NCI-H1105 (cell line): ENCODE results near the gene MICU1.

ENCODE experiments used
- DNase-seq: peaks from one replicate; lab custom pipeline; 2025; lab: John Stamatoyannopoulos, UW

MICU1 gene

DNA sequence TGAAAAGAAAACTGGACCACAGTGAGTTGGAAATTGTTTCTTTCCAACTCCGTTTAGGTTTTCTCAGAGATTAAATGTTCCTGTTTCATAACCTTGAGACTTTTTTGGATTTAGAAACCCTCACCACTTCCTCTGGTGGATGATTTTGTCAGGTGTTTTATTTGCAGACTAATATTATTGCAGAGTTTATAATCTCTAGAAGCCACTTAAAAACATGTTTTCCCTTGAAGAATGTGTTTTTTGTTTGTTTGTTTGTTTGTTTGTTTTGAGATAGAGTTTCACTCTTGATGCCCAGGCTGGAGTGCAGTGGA is 520 bp upstream of the MICU1 start:
- no peak for DNase-seq

DNA sequence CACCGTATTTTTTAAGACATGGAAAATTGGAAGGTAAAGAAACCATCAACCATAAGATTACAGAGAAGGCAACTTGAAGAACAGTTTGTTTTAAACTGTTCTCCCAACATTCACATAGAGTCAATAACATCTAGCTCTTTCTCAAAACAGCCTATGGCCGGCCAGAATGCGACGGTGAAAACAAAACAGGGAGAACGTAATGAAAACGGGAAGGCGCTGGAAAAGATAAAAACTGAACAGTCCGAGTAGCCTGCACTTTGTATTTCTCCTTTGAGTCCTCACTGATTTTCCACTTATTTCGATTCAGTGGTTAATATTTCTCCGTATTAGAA is 637 bp downstream of the MICU1 start:
- no peak for DNase-seq

DNA sequence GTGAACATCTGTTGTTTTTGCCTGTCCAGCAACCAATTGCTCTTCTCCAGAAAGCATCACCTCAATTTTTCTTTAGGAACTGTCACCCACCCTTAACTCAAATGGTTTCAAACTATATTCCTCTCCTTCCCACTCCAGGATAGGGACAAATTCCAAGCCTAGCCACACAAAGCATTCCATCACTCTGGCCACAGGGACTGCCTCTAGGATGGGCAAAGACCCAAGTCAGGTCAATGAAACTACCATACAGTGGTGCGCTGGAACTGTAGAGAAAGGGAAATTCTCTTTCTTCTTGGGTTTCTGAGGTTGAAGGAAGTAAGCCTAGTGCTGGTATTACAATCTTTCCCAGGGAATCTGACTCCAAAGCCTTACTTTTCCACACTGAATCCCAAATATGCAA is 3.6 kb downstream of the MICU1 start:
- DNase-seq: no peak

DNA sequence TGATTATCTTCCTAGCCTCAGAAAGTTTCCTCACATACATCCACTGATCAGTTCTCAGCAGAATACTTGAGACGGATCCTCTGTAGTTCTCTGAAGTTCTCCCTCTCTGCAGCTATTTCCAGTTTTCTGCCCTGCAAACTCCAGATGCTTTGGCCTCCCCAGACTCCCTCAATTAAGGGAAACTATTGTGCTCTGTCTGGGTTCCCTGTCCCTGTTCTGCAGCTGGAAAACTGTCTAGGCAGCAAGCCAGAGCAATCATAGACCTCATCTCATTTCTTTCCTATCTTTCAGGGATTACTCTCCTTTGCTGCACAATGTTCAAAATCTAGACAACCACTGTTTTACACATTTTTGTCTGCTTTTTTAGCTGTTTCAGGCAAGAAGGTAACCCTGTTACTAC is 9.2 kb downstream of the MICU1 start:
- no peak for DNase-seq

DNA sequence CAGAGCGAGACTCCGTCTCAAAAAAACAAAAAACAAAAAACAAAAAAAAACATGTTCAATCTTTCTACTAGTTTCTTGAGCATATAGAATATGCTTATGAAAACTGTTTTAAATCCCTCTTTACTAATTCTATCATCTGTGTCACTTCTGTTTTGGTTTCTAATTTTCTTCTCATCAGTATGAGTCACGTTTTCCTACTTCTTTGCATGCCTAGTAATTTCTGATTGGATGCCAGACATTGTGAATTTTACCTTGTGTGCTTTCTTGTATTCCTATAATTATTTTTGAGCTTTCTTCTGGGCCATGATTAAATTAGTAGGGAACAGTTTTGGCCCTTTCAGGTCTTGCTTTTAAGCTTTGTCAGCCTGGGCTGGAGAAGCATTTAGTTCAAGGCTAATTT is 9.9 kb downstream of the MICU1 start:
- no peak for DNase-seq

DNA sequence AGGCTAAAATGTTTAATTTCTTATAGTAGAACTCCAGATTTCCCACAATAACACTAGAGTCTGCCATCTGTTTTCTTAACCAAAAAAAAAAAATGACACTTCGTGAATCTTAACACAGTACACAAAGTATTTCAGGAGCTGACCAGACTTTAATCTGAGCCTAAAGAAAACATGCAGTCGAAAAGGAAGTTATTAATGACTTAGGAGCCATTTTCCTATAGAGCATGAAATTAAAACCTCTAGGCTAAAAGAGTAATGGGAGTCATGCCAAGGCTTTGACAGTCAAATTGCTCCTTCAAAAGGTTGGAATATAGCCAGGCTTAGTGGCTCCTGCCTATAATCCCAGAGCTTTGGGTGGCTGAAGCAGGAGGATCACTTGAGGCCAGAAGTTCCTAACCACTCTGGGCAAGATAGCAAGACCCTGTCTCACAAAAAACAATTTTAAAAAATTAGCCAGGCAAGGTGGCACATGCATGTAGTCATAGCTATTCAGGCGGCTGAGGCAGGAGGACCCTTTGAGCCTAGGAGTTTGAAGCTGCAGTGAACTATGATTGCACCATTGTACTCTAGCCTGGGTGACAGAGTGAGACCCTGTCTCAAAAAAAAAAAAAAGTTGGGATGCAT is 13.6 kb downstream of the MICU1 start:
- DNase-seq: peak; percentile 82

DNA sequence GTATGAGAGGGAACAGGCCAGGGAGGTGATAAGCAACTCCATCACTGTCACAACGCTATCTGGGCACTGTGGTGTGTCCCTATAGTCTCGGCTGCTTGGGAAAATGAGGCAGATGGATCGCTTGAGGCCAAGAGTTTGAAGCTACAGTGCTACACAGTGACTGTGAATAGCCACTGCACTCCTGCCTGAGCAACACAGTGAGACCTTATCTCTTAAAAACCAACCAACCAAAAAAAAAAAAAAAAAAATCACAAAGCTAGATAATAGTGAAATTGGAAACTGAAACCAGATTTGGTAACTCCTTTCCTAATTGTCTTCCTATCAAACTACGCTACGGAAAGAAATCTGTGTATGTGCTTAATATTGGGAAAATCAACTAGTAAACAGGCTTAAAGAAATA is 14.1 kb downstream of the MICU1 start:
- peak; percentile 2 for DNase-seq

DNA sequence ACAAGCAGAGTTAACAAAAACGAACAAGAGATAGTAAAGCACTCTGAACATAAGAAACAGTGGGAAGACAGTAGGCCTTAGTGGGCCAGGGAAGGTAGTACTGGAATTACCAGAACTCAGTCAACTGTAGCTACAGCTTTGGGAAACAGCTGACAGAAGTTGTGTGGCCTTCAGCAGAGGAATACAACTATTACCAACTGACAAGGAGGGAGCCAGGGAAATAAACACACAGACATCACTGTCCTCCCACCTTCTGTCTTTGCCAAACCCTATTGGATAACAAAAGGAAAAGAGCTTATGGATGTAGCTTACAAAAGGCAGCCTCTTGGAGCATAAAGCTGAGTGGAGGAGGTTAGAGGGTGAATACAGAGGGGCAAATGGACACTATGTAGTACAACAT is 15.4 kb downstream of the MICU1 start:
- no peak for DNase-seq

DNA sequence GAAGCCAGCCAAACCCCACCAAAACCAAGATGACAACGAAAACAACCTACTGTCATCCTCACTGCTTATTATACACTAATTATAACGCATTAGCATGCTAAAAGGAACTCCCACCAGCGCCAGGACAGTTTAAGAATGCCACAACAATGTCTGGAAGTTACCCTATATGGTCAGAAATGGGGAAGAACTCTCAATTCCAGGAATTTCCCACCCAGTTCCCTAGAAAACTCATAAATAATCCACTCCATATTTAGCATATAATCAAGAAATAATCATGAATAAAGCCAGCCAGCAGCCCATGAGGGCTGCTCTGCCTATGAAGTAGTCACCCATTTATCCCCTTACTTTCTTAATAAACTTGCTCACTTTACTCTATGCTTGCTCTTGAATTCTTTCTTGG is 20.8 kb downstream of the MICU1 start:
- DNase-seq: no peak

DNA sequence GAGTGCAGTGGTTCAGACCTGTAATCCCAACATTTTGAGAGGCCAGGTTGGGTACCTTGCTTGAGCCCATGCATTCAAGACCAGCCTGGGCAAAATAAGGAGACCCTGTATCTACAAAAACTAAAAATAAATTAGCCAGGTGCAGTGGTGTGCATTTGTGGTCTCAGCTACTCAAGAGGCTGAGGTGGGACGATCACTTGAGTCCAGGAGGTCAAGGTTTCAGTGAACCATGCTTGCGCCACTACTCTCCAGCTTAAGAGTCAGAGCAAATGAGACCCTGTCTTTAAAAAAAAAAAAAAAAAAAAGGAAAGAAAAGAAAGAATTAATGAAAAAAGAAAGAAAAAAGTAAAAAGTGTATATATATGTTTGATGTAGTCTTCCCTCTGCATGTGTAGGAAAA is 24.7 kb downstream of the MICU1 start:
- no peak for DNase-seq

DNA sequence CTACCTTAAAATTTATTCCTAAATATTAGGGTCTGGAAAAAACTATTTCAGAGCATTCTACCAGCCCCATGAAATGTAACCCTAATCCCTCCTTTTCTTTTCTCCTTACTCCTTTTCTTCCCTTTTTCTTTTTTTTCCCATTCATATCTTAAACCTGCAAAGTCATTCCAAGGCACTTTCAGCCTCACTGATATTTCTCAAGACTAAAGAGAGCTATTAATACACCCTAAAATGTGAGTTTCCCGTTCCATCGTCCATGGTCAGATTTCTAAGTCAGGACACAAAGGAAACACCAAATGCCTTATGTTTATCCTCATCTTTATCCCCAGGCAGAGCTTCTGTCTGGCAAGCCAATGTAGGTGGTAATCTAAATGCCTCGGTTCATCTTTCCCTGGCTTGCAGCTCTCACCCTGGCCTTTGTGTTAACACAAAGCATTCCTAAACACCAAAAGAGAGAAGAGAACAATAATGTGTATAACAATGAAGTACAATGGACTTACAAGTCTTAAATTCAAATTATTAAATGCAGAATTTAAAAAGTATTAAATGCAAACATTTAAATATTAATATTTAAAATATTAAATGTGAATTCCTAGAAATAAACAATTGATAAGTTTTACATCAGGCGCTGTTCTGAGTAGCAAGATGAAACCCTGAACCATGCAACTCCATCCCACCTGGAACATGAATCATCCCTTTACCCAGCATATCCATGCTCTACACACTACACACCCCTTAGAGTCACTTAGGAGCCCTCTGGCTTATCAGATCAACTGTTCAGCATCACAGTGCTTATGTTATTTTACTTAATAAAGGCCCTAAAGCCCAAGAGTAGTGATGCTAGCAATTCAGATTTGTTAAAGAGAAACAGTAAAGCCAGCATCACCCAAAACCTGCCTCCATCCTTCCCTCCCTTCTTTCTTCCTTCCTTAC is 26.8 kb downstream of the MICU1 start:
- no peak for DNase-seq

DNA sequence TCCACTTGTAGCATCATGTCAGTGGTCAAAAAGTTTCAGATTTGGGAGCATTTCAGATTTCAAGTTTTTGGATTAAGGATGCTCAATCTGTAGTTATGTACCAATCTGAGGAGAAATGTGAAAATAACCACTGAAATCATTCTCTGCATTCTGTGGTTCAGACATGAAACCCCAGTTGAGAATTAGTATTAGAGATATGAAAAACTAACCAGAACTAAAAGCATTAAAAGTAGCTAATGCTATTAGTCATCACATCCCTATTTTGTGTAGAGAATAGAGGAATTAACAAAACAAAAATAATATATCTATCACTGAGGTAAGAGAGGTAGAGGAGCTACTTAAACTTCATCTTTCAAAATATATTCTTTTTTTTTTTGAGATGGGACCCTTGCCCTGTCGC is 28.0 kb downstream of the MICU1 start:
- DNase-seq: no peak

DNA sequence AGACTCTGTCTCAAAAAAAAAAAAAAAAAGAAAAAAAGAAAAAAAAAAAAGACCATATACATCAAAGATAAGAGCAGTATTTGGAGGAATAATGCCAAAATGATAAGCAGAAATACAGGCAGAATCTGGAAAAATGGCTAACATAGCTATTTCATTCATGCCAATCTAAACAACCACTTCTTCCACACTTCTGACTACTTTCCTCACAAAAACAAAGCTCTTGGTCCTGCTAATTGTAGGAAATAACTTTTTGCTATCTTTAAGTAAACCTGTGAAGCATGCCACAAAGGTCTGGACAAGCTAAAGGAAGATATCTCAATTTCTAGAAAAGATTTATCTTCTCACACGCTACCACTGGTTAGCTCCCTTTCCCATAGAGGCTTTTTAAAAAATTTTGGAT is 30.4 kb downstream of the MICU1 start:
- no peak for DNase-seq

DNA sequence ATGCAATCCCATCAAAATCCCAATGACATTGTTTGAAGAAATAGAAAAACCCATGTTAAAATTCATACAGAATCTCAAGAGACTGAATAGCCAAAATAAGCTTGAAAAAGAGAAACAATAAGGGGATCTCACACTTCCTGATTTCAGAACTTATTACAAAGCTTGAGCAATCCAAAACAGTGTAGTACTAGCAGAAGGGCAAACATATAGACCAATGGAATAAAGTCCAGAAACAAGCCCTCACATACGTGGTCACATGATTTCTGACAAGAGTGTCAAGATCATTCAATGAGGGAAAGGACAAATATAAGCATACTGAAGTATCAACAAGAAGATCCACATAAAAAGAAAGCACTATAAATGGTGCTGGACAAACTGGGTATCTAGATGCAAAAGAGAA is 31.9 kb downstream of the MICU1 start:
- no peak for DNase-seq

DNA sequence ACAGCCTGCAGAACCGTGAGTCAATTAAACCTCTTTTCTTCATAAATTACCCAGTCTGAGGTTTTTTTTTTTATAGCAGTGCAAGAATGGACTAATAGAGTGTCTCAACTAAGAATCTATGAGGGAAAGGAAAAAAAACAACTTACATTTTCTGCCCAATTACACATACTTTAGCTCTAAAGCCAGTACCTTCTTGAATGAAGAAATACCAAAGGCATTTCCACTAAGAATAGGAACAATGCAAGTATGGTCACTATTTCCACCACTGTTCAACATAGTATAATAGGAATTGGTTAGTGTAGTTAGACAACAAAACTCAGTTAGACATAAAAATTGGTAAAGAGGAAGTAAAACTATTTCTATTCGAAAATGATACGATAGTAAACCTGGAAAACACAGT is 37.6 kb downstream of the MICU1 start:
- no peak for DNase-seq

DNA sequence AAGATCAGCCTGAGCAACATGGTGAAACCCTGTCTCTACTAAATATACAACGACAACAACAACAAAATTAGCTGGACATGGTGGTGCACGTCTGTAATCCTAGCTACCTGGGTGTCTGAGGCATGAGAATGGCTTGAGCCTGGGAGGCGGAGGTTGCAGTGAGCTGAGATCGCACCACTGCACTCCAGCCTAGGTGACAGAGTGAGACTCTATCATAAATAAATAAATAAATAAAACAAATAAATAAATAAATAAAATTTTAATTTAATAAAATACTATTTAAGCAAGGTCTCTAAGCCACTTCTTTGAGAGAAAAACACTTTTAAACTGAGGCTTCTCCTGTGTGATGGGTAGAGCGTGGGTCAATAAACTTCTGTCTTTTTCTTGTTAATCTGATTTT is 38.3 kb downstream of the MICU1 start:
- DNase-seq: no peak

DNA sequence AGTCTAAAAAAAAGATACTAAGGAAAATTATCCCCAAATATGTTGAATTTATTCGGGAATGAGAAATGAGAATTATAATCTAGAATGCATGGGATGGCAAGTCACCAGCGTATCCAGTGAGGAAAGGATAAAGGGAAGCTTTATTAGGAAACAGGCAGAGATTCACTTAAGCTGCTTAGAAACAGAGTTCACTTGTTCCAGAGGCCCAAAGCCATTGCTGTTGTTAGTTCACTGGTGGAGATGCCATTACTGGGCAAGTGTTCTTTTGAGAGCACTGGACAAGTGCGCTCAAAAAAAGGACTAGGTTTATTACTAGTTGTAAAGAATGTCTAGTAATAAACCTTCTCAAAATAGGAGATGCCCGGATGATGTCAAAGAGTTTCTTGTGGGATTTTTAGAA is 51.2 kb downstream of the MICU1 start:
- DNase-seq: no peak

DNA sequence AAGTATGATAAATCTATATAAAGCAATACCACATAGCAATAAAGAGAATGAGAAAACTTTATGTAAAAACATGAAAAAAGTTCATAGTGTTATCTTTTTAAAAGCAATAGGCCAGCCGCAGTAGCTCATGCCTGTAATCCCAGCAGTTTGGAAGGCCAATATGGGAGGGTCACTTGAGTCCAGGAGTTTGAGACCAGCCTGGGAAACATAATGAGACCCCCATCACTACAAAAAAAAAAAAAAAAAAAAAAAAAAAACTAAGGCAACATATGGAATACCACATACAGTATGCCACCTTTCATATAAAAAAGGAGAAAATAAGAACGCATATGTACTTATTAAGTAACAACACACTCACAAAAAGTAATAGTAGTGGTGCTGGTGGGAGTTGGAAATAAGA is 52.8 kb downstream of the MICU1 start:
- DNase-seq: no peak

DNA sequence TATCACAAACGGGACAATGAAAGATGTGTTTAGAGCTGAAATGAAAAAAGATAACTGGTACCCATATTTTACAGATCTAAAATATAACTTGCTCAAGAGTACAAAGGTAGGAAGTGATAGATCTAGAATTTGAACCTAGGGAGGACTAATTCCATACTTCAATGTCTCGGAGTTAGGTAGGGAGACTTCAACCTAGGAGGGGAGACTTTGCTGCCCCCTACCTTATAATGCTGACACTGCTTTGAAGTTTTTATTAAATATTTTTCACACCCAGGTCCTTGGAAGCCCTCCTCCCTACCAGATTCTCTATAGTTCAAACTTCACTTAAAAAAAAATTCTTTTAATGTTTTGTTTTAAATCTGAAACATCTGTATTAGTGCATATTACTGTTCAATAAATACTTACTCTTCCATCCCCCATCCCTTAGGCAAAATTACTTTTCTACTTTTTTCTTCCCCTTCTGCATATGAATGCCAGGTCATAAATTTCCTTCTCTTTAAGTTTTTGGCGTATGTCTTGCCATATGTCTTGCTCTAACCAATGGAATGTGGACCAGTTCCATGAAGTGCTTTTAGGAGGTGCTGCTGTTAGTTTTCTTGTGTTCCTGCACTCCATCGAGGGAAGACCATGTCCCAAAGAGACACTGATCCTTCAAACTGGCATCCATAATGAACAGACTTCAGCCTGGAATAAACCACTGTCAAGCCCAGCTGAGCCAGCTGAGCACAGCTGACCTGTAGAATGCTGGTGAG is 57.8 kb downstream of the MICU1 start:
- no peak for DNase-seq

DNA sequence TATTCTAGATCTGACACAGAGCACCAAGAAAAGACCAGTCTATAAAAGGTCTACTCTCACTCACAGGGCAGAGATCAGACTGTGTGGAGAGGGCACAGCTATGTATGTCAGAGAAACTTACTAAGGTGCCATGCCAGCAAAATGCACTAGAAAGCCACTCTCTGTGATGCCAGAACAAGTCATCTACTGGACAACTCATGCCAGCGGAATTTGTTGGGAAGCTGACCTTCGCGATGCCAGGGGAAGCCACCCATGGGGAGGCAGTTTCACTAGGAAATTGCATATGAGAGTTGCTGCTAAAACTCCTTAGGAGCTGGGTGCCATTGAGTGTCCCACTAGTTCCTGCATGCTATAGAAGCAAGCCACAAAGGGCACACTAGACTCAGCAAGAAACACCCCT is 58.5 kb downstream of the MICU1 start:
- no peak for DNase-seq

DNA sequence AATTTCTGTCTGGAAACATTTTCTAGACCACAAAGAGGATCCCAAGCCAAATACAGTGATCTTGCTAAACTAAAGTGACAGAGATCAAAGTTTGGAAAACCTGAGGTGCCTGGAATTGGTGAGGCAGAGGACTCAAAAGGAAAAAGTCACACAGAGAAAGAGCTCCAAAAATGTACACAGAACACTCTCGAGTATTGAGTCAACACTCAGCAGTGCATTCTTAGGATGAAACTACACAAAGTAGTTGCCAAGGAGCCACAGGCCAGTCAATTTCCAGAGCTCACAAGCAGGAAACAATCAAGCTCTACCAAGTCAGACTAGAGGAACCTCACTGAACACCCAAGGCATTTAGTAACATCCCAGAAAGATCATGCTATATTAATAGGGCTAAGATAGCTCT is 61.3 kb downstream of the MICU1 start:
- no peak for DNase-seq

DNA sequence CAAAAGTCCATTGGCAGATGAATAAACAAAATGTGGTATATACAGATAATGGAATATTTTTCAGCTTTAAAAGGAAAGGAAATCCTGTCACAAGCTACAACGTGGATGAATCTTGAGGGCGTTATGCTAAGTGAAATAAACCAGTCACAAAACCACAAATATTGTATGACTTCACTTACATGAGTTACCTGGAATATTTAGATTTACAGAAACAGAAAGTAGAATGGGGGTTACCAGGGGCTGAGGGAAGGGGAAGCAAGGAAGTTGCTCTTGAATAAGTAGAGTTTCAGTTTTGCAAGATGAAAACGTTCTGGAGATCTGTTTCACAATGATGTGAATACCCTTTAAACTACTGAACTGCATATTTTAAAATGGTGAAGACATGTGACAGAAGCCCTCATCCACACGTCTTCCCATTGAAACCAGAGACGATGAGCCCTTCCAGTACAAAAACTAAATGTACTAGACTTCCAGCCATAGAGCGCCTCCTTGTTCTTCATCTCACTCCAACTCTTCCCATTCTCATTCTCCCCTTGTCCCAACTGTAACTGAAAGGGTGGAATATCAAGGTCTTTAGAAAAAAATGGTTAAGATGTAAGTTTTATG is 62.4 kb downstream of the MICU1 start:
- no peak for DNase-seq

DNA sequence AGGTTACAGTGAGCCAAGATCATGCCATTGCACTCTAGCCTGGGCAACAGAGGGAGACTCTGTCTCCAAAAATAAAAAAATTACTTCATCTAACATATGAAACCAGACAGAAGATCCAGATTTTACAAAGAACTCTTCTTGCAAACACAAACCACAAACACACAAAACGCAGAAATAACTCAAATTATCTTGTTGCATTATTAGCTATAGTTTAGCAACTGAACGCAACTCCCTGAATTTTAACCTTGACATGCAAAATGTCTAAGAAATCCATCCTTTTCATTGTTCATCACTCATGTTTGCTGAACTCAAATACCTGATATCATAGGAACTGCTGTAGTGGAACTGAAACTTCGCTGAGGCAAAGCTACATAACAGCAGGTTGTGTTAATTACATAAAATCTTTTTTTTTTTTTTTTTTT is 64.1 kb downstream of the MICU1 start:
- DNase-seq: no peak
